K562 (cell line): Measurements from ENCODE around the gene ZKSCAN5. TPM values are rescaled to one million over a fixed set of nuclear protein-coding genes. Genes with fewer than 3 reads are reported as not detected.

Experiments
- ATAC-seq: fragments of 200-7000 bp; cut with Tn5 transposase; 3 replicates; pipeline ENCODE4 v1.9.1; 2020; ENCODE audit warnings: moderate library complexity
- BruUV-seq: library from RNA; stranded (reverse); fragments of 400-500 nt; replicated peaks from 2 replicates; lab custom pipeline; 2021; lab: Mats Ljungman, UMichigan
- CTCF ChIA-PET: fragments of 300-600 bp; formaldehyde crosslinking; extraction: SDS; loops from one replicate; lab custom pipeline; 2021; ENCODE audit warnings: low intra/inter-chr PET ratio; lab: Yijun Ruan, JAX
- POLR2A ChIA-PET: fragments of 300-600, 350-650 bp; sonication (Branson Sonifier 250); formaldehyde crosslinking; extraction: SDS; loops from one replicate; lab custom pipeline; 2021; ENCODE audit warnings: antibody characterized with exemption, inconsistent platforms; lab: Yijun Ruan, JAX
- DNase-seq, 4 experiments: peaks; one replicate each; pipeline versions ENCODE4 v3.0.0 to v3.0.0-alpha.2; 2011 to 2018; ENCODE audit warnings: low spot score in 3 of 4, mixed read lengths in 3 of 4; ENCODE audit errors: extremely low read depth in 1 of 4
- FAIRE-seq: peaks from 2 replicates; lab custom pipeline; 2011; peaks lifted over from hg19 to GRCh38; lab: Jason Lieb, UNC
- H2AFZ ChIP-seq: 2 replicates; pipeline ENCODE4 v1.6.0; 2011; ENCODE audit warnings: low read depth, low read length, control low read depth, inconsistent platforms
- H3K27ac ChIP-seq: fragments of 200-600 bp; 3 replicates; pipeline ENCODE4 v1.8.0; 2011; ENCODE audit warnings: low read depth, mild to moderate bottlenecking, control low read depth, inconsistent platforms, low read length, moderate library complexity, mixed read lengths; ENCODE audit errors: extremely low read depth
- H3K27me3 ChIP-seq, 2 experiments: fragments of 300-600 bp in 1 of 2; 2 replicates in 1 of 2; 3 replicates in 1 of 2; pipeline versions ENCODE4 v1.6.0 to v1.8.0; 2011; ENCODE audit warnings: inconsistent platforms in 2 of 2, low read length in 2 of 2, mild to moderate bottlenecking in 1 of 2, mixed read lengths in 1 of 2, moderate library complexity in 1 of 2; ENCODE audit not compliant: control insufficient read depth in 2 of 2, insufficient read depth in 2 of 2
- H3K36me3 ChIP-seq: fragments of 300-600 bp; 3 replicates; pipeline ENCODE4 v1.8.0; 2011; ENCODE audit warnings: mild to moderate bottlenecking, low read length, inconsistent platforms; ENCODE audit not compliant: control insufficient read depth, insufficient read depth
- H3K4me1 ChIP-seq, 2 experiments: fragments of 200-600 bp in 1 of 2; replicated peaks in 1 of 2; 2 replicates in 1 of 2; 3 replicates in 1 of 2; pipeline versions ENCODE4 v1.5.1 to v1.8.0; 2011; ENCODE audit warnings: inconsistent platforms in 2 of 2, low read length in 2 of 2, mild to moderate bottlenecking in 1 of 2, mixed read lengths in 1 of 2, moderate library complexity in 1 of 2; ENCODE audit not compliant: control insufficient read depth in 2 of 2, insufficient read depth in 2 of 2
- H3K4me2 ChIP-seq: 2 replicates; pipeline ENCODE4 v1.6.1; 2011; ENCODE audit warnings: low read length, control low read depth, inconsistent platforms, mixed read lengths; ENCODE audit not compliant: insufficient read depth
- H3K4me3 ChIP-seq: fragments of 200-600 bp; sonication (generic), shearing (Covaris generic); 2 replicates; pipeline ENCODE4 v1.5.1; 2016; ENCODE audit warnings: control low read depth, inconsistent platforms
- H3K79me2 ChIP-seq: fragments of 200-600 bp; 3 replicates; pipeline ENCODE4 v1.8.0; 2011; ENCODE audit warnings: low read length, inconsistent platforms; ENCODE audit not compliant: control insufficient read depth, insufficient read depth
- H3K9ac ChIP-seq, 2 experiments: 2 replicates each; pipeline versions ENCODE4 v1.6.0 to v1.6.1; 2011; ENCODE audit warnings: low read depth in 2 of 2, low read length in 2 of 2, control low read depth in 1 of 2, inconsistent platforms in 1 of 2, mild to moderate bottlenecking in 1 of 2, mixed read lengths in 1 of 2; ENCODE audit not compliant: insufficient read depth in 1 of 2
- H3K9me1 ChIP-seq: one replicate; pipeline ENCODE4 v1.6.0; 2011; ENCODE audit warnings: inconsistent platforms, mild to moderate bottlenecking, low read length, moderate library complexity; ENCODE audit not compliant: control insufficient read depth, insufficient read depth
- H3K9me3 ChIP-seq: replicated peaks from 2 replicates; pipeline ENCODE4 v1.5.1; 2011; ENCODE audit warnings: low read depth, low read length, inconsistent platforms; ENCODE audit not compliant: control insufficient read depth, insufficient read depth
- H4K20me1 ChIP-seq: replicated peaks from 2 replicates; pipeline ENCODE4 v1.6.1; 2011; ENCODE audit warnings: low read length, inconsistent platforms, mixed read lengths; ENCODE audit not compliant: control insufficient read depth, insufficient read depth
- CEBPB ChIP-seq: fragments of 450-650 bp; IDR thresholded peaks from 2 replicates; pipeline ENCODE4 v1.6.1; 2016; ENCODE audit warnings: missing genetic modification characterization, missing compliant biosample characterization
- CHD2 ChIP-seq: IDR thresholded peaks from 2 replicates; pipeline ENCODE4 v1.6.1; 2011; ENCODE audit warnings: low read depth, low read length
- COPS2 ChIP-seq: fragments of 450-650 bp; conservative IDR thresholded peaks from 2 replicates; pipeline ENCODE4 v1.6.1; 2016; ENCODE audit warnings: mild to moderate bottlenecking, moderate library complexity
- FOS ChIP-seq: IDR thresholded peaks from 3 replicates; pipeline ENCODE4 v1.6.1; 2011; ENCODE audit not compliant: insufficient read length; ENCODE audit errors: extremely low read depth
- FOXO4 ChIP-seq: fragments of 450-650 bp; formaldehyde crosslinking; IDR thresholded peaks from 2 replicates; pipeline ENCODE4 v1.4.0; 2020; ENCODE audit warnings: mild to moderate bottlenecking, moderate library complexity
- HDAC6 ChIP-seq: IDR thresholded peaks from 2 replicates; pipeline ENCODE4 v1.6.1; 2012; ENCODE audit warnings: low read depth, mild to moderate bottlenecking, control low read depth, inconsistent platforms, low read length, moderate library complexity
- KLF10 ChIP-seq: fragments of 250-450 bp; sonication (Bioruptor Pico); IDR thresholded peaks from 2 replicates; pipeline ENCODE4 v1.6.1; 2021; ENCODE audit warnings: matching md5 sums
- RREB1 ChIP-seq: fragments of 250-450 bp; sonication (Bioruptor Pico); IDR thresholded peaks from 2 replicates; pipeline ENCODE4 v1.4.0; 2020
- ZFP1 ChIP-seq: fragments of 450-650 bp; formaldehyde crosslinking; IDR thresholded peaks from 2 replicates; pipeline ENCODE4 v1.4.0; 2020; ENCODE audit warnings: mild to moderate bottlenecking, mixed read lengths
- ZNF507 ChIP-seq: conservative IDR thresholded peaks from 2 replicates; pipeline ENCODE4 v1.6.1; 2017; ENCODE audit warnings: missing genetic modification characterization, missing compliant biosample characterization
- ZNF699 ChIP-seq: fragments of 250-450 bp; sonication (Bioruptor Pico); IDR thresholded peaks from 2 replicates; pipeline ENCODE4 v1.8.0; 2021; ENCODE audit warnings: mild to moderate bottlenecking, moderate library complexity; ENCODE audit not compliant: insufficient replicate concordance
- WGBS: fragments of 100-300 bp; shearing (Covaris generic); methylation state at CpG from one replicate; pipeline ENCODE4 v1.1.6; 2016; ENCODE audit warnings: low coverage, mixed read lengths; ENCODE audit not compliant: insufficient coverage; ENCODE audit errors: missing lambda C conversion rate; 5-methylcytosine and 5-hydroxymethylcytosine counted together
- in situ Hi-C: fragments of 300-500 bp; cut with MboI; formaldehyde crosslinking; loops from 4 replicates; pipeline ENCODE4 v1.15.0; 2018; ENCODE audit warnings: inconsistent platforms, mixed read lengths
- intact Hi-C: fragments of 100-400 bp; cut with micrococcal nuclease; formaldehyde crosslinking; loops from 2 replicates; pipeline ENCODE4 v1.14.2; 2022
- polyA plus RNA-seq, 8 experiments: library from polyadenylated mRNA; depleted of rRNA in 4 of 8; stranded (reverse) in 5 of 8; unstranded in 3 of 8; fragments of >200 nt; fragmentation: Nextera tagmentation in 2 of 8; fragmentation: Illumina TruSeq in 1 of 8; extraction: Ambion mirVana in 2 of 8; extraction: Trizol in 1 of 8; gene quantifications; 2 replicates each; pipeline versions ENCODE4 v1.2.1 to v1.2.3, GENCODE V29; 2011 to 2014; ENCODE audit warnings: inconsistent platforms in 1 of 8, missing spikeins in 1 of 8
- total RNA-seq, 7 experiments: library from RNA; depleted of rRNA in 6 of 7; stranded (reverse); fragments of >200 nt in 6 of 7; fragmentation: Illumina TruSeq in 2 of 7; extraction: Trizol in 2 of 7; gene quantifications; 2 replicates each; pipeline versions ENCODE4 v1.2.1 to v1.2.3, GENCODE V29; 2011 to 2021; ENCODE audit warnings: low replicate concordance in 1 of 7
- TF ChIP-seq, protein P1 (sequence below): fragments of 250-450 bp; sonication (Bioruptor Pico); IDR thresholded peaks from 2 replicates; pipeline ENCODE4 v1.4.0; 2020; ENCODE audit warnings: mild to moderate bottlenecking

The ZKSCAN5 gene
- total and polyA plus RNA-seq, 9 of the 15 experiments (the other 6 are each of a cell fraction or from before 2014, with no cell fraction given) = 4.2 to 19.0 (median 15.0) TPM

GRCh38 chr7:99561737-99562051, 57.2 kb downstream of the ZKSCAN5 start:
- intact Hi-C loops = no loop called here
- POLR2A ChIA-PET = interaction anchor here (0.7 to 1.0 kb wide), 3 partner anchors 9 to 189 kb away, joined by 3 to 4 read pairs (median 3); no protein-coding TSS in a partner anchor
- peak overlapping the region in 1 of 2 experiments; percentile 9; a peak in 2 of 4 replicates for H3K9ac ChIP-seq
- no peaks in the 10 kb centered on the region for H3K27me3 ChIP-seq
- in situ Hi-C loops = no loop called here
- H3K4me3 ChIP-seq = no peak overlapping the region
- no peak for TF ChIP-seq FOXO4 (CRISPR knock-in tag)
- TF ChIP-seq ZNF699 (CRISPR knock-in tag) = no peak
- no peak for TF ChIP-seq FOS
- TF ChIP-seq, protein P1, sequence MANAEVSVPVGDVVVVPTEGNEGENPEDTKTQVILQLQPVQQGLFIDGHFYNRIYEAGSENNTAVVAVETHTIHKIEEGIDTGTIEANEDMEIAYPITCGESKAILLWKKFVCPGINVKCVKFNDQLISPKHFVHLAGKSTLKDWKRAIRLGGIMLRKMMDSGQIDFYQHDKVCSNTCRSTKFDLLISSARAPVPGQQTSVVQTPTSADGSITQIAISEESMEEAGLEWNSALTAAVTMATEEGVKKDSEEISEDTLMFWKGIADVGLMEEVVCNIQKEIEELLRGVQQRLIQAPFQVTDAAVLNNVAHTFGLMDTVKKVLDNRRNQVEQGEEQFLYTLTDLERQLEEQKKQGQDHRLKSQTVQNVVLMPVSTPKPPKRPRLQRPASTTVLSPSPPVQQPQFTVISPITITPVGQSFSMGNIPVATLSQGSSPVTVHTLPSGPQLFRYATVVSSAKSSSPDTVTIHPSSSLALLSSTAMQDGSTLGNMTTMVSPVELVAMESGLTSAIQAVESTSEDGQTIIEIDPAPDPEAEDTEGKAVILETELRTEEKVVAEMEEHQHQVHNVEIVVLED (CRISPR knock-in tag) = no peak
- TF ChIP-seq CHD2 = no peak
- TF ChIP-seq ZNF507 (tag) = no peak
- TF ChIP-seq COPS2 = no peak
- no peak for TF ChIP-seq ZFP1 (CRISPR knock-in tag)
- no peak for TF ChIP-seq RREB1 (CRISPR knock-in tag)
- no peak for TF ChIP-seq CEBPB (tag)
- no peak for TF ChIP-seq HDAC6
- no peak for TF ChIP-seq KLF10
- TF ChIP-seq, all 486 proteins: peak for 0
- Histone ChIP-seq H3K4me1 (peaks cover 16 to 23% of the 10 kb centered on the region in 2 experiments), H3K79me2 (peaks cover 80% of the 10 kb centered on the region), H2AFZ (no peak overlapping the region), H3K27ac (no peak overlapping the region), H3K9me3 (no peaks in the 10 kb centered on the region), H3K36me3 (peaks cover 79% of the 10 kb centered on the region), H3K9me1 (peaks cover 8% of the 10 kb centered on the region), H4K20me1 (peaks cover 15% of the 10 kb centered on the region; the same call in 1 of the 2 replicates), H3K4me2 (no peak overlapping the region)
- FAIRE-seq (no peak), ATAC-seq (no peak), DNase-seq (no peak)
- CTCF ChIA-PET = no interaction called here
- WGBS = 86% methylated on average over 2 of the region's 2 CpGs
- no TSS peak for BruUV-seq
